ENCODE measurements around the gene TEPSIN. TPM values are rescaled to one million over a fixed set of nuclear protein-coding genes. Genes with fewer than 3 reads are reported as not detected.

TEPSIN gene
- total and polyA plus RNA-seq, 4 donors: 3.2 to 22.9 (median 10.7) TPM

DNA sequence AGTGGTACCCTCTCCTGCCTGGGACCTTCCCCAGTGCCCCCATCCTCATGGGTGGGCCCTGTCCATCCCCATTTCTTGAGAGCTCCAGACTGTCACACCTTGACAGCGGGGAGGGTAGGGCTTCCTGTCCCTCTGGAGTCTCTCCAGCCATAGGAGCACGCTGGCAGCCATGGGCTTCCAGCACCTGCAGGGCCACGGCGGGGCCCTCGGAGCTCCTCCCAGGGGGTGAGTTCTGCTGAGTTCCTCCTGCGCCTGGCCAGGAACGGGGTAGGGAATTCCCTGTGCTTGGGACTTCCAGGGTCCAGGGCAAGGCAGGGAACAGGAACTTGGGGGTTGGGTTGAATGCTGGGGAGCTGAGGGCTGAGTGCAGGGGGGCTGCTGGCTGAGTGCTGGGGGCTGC, 49.8 kb downstream of the TEPSIN start (continued):
- TF ChIP-seq CTCF (IDR thresholded peaks at IDR 0.05; ENCODE audit: low read depth, low read length, missing input control) (no peak), MAX (IDR thresholded peaks at IDR 0.05) (no peak)

DNA sequence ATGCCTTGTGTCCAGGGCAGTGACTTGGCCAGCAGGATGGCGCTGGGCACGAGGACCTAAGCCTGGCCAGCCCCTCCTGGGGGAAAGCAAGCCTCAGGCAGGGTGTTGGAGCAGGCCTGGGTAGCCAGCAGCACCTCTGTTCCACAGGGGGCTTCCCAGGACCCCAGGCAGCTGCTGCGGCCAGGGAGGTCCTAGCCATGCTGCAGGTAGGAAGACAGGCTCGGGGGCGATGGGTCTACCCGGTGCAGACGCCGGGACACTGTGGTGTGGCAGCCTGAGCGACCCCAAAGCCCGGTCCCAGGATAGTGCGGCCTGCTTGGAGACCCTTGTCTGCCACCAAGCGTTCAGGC, 50.4 kb downstream of the TEPSIN start:
- no peak overlapping the region for H3K27ac ChIP-seq (ENCODE audit: low read depth in 1 of 2, low read length in 2 of 2)
- DNase-seq (ENCODE audit: low spot score): no peak
- no peak overlapping the region for H3K4me3 ChIP-seq (ENCODE audit: low read depth in 1 of 3, low read length in 3 of 3)
- TF ChIP-seq ZBTB33 (IDR thresholded peaks at IDR 0.05) (no peak), NR2F2 (IDR thresholded peaks at IDR 0.05) (no peak), HNF4G (IDR thresholded peaks at IDR 0.05) (no peak), RAD21 (IDR thresholded peaks at IDR 0.05) (no peak), GABPA (IDR thresholded peaks at IDR 0.05 in 1 of 2, conservative IDR thresholded peaks at IDR 0.05 in 1 of 2) (no peak), CTCF (IDR thresholded peaks at IDR 0.05; ENCODE audit: low read depth, low read length, missing input control) (no peak), REST (IDR thresholded peaks at IDR 0.05) (no peak), FOXA1 (IDR thresholded peaks at IDR 0.05) (no peak), HNF4A (conservative IDR thresholded peaks at IDR 0.05) (no peak), SP1 (IDR thresholded peaks at IDR 0.05) (no peak), MAX (IDR thresholded peaks at IDR 0.05) (no peak), RXRA (IDR thresholded peaks at IDR 0.05) (no peak), JUND (IDR thresholded peaks at IDR 0.05) (no peak), FOXA2 (IDR thresholded peaks at IDR 0.05) (no peak), TAF1 (conservative IDR thresholded peaks at IDR 0.05) (no peak), YY1 (IDR thresholded peaks at IDR 0.05) (no peak), EGR1 (IDR thresholded peaks at IDR 0.05; ENCODE audit: low read depth in 2 of 2) (no peak)
- TF ChIP-seq, protein P1, sequence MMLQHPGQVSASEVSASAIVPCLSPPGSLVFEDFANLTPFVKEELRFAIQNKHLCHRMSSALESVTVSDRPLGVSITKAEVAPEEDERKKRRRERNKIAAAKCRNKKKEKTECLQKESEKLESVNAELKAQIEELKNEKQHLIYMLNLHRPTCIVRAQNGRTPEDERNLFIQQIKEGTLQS (IDR thresholded peaks at IDR 0.05): no peak
- 97% methylated on average over 12 of the region's 12 CpGs for WGBS
- H3K9ac ChIP-seq (ENCODE audit: low read depth in 1 of 2, low read length in 2 of 2): no peak overlapping the region
- H3K4me1 ChIP-seq (ENCODE audit: control insufficient read depth in 4 of 4, insufficient read depth in 4 of 4, low read length in 3 of 4): no peaks in the 10 kb centered on the region
- H3K27me3 ChIP-seq (ENCODE audit: control insufficient read depth in 4 of 4, insufficient read depth in 4 of 4, low read length in 3 of 4): no peaks in the 10 kb centered on the region
- H3K36me3 ChIP-seq (ENCODE audit: control insufficient read depth in 4 of 4, insufficient read depth in 3 of 4, low read depth in 1 of 4, low read length in 3 of 4): no peaks in the 10 kb centered on the region
- H3K9me3 ChIP-seq (ENCODE audit: control insufficient read depth in 4 of 4, low read length in 3 of 4): no peaks in the 10 kb centered on the region
